H1 (cell line): ENCODE results near the gene DENND2D. TPM values are rescaled to one million over a fixed set of nuclear protein-coding genes. Genes with fewer than 3 reads are reported as not detected.

Experiments
- HDAC2 ChIP-seq, 2 experiments: fragments of 300-600 bp in 1 of 2; sonication (generic) in 1 of 2; IDR thresholded peaks; 2 replicates each; pipeline ENCODE4 v1.6.1; 2011 to 2012; ENCODE audit warnings: low read depth in 2 of 2, low read length in 2 of 2, mild to moderate bottlenecking in 2 of 2, moderate library complexity in 2 of 2, borderline replicate concordance in 1 of 2, inconsistent platforms in 1 of 2
- polyA plus RNA-seq, 7 experiments: library from polyadenylated mRNA; depleted of rRNA in 3 of 7; stranded (reverse) in 5 of 7; unstranded in 2 of 7; fragments of >200 nt in 5 of 7; fragments of 200-250 nt in 2 of 7; gene quantifications; 1 replicate in 5 of 7; 2 replicates in 1 of 7; 4 replicates in 1 of 7; pipeline versions ENCODE4 v1.2.1 to v1.2.3, GENCODE V29; 2011 to 2013; ENCODE audit warnings: missing spikeins in 2 of 7, mixed read lengths in 2 of 7
- total RNA-seq: library from RNA; stranded (reverse); fragmentation: NEBNext Ultra II Directional; extraction: Animal tissue kit (Norgen Biotek cat#: 25700); gene quantifications from 2 replicates; pipeline ENCODE4 v1.2.1, GENCODE V29; 2021

The DENND2D gene
- total and polyA plus RNA-seq, 2 of the 8 experiments (the other 6 are each of a cell fraction or from before 2014, with no cell fraction given): 0.58 to 1.6 TPM

GRCh38 chr1:111211921-111212320 lies 11.5 kb upstream of the DENND2D start (continued):
- no peak for TF ChIP-seq HDAC2 (IDR thresholded peaks at IDR 0.05; ENCODE audit: borderline replicate concordance in 1 of 2, low read depth in 2 of 2, low read length in 2 of 2)
